Activated T-cell treated with anti-CD3 and anti-CD28 coated beads for 48 hours (primary cell): ENCODE results near the gene UBR1.
"Not testable (repeated sequence)": the region's sequence is repeated elsewhere in the genome, so short reads cannot be mapped to it uniquely, and the experiment has no call there.

Experiments used
- DNase-seq: peaks from one replicate; pipeline ENCODE4 v3.0.0-alpha.2; 2020; ENCODE audit warnings: low read depth

UBR1 gene

DNA sequence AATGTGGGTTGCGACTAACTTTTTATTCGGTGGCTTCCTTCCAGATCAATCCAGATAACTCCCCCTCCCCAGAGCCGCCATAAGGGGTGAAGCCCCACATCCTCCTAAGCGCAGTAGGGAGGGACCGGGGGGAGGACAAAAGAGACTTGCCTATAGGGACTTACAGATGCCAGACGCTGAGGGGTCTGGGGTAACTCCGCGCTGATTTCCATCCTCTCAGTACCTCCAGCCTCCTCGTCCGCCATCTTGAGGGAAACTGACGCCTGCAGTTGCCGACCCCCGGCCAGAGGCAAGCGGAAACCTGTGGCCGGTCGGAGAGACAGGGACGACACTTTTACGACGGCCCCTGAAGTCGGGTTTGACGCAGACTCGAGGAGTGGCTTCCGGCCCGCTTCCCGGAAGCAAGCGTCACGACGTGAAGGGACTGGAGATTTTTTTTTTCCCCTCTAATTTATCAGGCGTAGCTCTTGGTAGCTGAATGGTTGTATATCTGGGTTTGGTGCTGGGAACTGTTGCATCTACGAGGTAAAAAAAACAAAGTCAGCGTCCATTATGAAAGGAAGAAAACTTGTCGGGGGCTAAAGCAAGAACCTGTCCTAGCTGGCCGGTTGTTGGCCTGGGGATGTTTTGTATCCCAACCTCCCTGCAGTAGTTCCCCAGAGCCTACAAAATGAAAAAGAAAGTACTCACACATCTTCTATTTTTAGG, at the start of gene UBR1:
TSS of gene UBR1 (minus strand) at position 261 of the 708 bp plus-strand sequence. CDS start at position 245, 16 bp downstream.
- DNase-seq = peak; percentile 86

- no peak for DNase-seq
These were observed 47.4 kb upstream of the UBR1 start for GRCh38 chr15:43153269-43153668.

DNA sequence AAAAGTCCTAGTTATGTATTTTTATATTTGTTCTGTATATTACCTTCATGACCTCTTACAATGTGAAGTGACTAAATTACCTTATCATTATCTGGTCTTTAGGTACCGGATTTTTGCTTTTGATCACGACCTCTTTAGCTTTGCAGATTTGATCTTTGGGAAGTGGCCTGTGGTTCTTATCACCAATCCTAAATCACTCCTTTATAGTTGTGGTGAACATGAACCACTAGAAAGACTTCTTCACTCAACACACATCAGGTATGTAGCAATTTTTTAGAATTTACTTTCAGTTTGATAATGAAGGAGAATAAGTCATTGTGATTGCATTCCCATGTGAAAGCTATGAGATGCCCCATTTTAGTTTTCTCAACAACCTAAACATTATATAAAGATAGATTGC, 45.9 kb upstream of the UBR1 start:
- no peak for DNase-seq

DNA sequence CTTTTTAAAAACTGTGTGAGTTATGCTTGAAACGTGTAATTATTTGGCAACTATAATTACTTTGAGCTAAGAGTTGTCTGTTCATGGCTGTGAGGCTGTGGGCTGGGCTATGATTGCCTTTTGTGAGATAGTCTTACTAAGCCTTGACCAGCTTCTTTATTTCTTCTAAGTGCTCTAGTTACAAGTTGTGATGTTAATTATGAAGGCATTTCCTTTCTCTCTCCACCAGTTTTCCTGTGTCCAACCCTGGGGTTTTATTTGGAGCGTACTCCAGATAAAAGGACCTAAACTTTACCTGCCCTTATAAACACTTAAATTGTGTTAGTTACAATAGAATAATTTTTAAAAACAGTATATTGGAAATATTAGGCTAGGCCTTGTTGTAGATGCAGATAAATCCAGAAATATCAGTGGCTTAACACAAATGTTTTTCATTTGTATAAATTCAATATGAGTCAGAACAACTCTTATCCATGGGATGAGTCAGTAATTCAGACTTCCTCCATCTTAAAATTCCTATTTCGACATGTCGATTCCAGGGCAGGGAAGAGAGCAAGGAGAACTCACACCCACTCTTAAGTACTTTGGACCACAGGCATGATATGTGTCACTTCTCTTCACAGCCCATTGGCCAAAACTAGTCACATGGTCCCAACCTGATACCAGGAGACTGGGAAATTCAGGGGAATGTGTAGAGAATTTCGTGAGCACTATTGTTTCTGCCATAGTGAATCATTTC, 44.5 kb upstream of the UBR1 start:
- DNase-seq = no peak

GRCh38 chr15:43146184-43146583, 40.3 kb upstream of the UBR1 start:
- DNase-seq = no peak

- DNase-seq = no peak
These were observed 38.7 kb upstream of the UBR1 start for GRCh38 chr15:43144512-43144911.

GRCh38 chr15:43143203-43143941, 37.5 kb upstream of the UBR1 start:
- DNase-seq = no peak

DNA sequence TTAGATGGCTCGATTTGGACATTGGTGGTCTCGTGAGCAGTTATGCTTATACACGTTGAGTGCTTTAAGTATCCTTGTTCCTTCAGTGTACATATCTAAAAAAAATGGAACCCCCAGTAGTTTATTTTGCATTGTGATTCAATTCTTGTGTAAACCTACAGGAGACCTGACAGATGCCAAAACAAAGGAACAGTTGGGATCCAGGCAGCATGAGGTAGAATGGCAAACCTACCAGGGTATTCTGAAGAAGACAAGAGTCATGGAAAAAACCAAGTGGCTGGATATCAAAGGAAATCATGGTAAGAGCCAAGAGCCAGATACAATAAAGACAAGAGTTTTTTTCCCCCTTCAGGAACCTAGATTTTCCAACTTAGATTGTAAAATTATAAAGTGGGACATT, 29.5 kb upstream of the UBR1 start:
- no peak for DNase-seq

- no peak for DNase-seq
These were observed 28.4 kb upstream of the UBR1 start for GRCh38 chr15:43134157-43134635.

GRCh38 chr15:43133430-43134156, 27.8 kb upstream of the UBR1 start, which contains the start of gene TMEM62:
TMEM62 (plus strand) TSS chr15:43133586; CDS start chr15:43133803, 217 bp downstream.
- peak; percentile 52 for DNase-seq

- DNase-seq = no peak
These were observed 27.1 kb upstream of the UBR1 start for GRCh38 chr15:43132830-43133429.

DNA sequence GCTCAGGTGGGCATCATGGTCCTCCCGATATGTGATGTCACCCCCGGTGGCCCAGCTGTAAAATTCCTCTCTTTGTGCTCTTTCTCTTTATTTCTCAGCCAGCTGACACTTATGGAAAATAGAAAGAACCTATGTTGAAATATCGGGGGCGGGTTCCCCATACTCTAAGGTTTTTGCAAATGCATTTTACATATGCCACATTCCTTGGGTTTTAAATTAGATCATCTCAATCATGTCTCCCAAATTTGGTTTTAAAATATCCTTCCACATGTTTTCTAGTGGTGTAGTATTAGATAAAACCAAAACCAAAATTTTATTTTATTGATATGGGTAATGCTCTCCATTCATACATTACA, 23.1 kb upstream of the UBR1 start:
- DNase-seq = no peak

DNA sequence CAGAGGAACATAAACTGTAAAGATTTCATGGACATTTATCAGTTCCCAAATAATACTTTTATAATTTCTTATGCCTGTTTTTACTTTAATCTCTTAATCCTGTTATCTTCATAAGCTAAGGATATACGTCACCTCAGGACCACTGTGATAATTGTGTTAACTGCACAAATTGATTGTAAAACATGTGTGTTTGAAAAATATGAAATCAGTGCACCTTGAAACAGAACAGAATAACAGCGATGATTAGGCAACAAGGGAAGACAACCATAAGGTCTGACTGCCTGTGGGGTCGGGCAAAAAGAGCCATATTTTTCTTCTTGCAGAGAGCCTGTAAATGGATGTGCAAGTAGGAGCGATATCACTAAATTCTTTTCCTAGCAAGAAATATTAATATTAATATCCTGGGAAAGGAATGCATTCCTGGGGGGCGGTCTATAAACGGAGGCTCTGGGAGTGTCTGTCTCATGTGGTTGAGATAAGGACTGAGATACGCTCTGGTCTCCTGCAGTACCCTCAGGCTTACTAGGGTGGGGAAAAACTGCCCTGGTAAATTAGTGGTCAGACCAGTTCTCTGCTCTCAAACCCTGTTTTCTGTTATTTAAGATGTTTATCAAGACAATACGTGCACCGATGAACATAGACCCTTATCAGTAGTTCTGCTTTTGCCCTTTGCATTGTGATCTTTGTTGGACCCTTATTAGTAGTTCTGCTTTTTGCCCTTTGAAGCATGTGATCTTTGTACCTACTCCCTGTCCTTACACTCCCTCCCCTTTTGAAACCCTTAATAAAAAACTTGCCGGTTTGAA, 22.5 kb upstream of the UBR1 start:
- not testable (repeated sequence) for DNase-seq

DNA sequence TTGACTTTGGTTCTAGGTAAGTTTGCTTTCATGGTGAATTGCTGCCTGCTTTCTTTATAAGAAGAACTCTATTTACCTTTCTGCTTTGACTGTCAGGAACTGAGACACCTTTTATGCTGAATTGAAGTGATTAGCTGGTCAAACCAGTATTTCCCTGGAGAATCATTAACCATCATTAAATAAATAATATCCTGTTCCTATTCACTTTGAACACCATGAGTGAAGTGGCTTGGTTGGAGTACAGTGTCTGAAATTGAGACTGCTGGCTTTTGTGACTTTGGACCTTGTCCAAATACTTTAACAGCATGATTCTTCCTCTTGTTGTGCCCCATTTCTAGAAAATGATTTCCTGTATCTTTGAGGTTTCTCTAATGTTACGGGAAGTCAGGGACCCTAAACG, 21.9 kb upstream of the UBR1 start:
- no peak for DNase-seq

- no peak for DNase-seq
These were observed 20.5 kb upstream of the UBR1 start for GRCh38 chr15:43126356-43126755.

GRCh38 chr15:43125100-43125661, 19.3 kb upstream of the UBR1 start:
- DNase-seq = no peak

DNA sequence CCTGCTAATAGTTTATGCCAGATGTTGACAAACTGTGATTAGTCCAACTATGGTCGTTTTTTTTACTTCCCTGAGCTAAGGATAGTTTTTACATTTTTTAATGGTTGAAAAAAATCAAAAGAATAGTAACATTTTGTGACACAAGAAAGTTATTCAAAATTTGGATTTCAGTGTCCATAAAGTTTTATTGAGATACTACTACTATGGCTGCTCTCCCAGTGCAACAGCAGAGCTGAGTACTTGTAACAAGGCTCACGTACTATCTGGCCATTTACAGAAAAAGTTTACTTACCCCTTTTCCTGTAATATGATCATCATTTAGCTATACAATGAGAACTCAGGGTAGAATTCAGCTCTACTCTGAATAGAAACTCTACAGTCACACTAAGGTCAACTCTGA, 16.0 kb upstream of the UBR1 start:
- no peak for DNase-seq

DNA sequence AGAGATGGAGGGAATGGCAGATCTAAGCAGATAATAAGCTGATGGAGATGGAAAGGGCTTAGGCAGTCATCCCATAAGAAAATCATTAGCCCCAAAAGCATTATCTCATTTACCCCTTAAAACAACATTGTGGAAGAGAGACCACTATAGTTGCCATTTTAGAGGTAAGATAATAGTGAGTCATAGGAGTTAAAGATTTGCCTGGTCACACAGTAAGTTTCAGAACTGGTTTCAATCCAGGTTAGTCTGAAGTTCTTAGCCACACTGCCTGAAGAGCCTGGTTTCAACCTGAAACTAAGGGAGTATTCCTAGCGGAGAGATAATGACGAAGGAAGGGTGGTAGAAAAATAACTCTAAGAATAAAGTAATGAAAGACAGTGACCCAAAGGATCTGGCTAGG, 13.0 kb upstream of the UBR1 start:
- DNase-seq = no peak

DNA sequence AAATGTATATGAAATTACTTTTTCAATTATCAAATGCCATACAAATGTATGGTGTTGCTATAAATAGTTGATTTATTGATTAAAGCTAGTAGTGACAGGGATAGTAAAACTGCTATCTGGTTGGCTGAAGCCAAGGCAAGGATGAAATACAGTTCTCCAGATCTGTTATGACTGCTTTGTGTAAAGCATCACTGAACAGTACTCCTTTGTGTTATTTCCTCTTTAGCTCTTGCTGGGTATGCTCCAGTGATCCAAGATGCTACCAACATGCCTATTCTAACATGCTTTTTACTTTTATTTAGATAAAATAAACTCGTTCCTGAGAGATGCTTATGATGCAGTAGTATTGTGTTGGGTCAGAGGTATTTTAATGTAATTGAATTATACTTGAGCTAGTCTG, 12.4 kb upstream of the UBR1 start:
- no peak for DNase-seq

DNA sequence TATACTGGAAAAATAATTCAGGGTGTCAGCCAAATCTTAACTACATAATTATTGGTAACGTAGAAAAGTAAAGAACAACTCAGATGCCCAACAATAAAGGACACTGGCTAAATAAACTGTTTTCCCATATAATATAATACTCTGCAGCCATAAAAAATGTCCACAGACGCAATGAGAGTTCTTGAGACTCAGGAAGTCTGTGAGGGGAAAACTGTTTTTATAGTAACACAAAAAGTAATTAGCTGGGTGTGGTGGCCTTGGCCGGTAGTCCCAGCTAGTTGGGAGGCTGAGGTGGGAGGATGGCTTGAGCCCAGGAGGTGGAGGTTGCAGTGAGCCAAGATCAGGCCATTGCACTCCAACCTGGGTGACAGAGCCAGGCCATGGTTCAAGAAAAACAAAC, 5.5 kb upstream of the UBR1 start:
- no peak for DNase-seq

GRCh38 chr15:43107751-43108150, 1.9 kb upstream of the UBR1 start:
- no peak for DNase-seq
